ENCODE results near the gene EXOC8.

Gene EXOC8

GRCh38 chr1:231348442-231348841, 10.8 kb upstream of the EXOC8 start:
- no peak overlapping the region for H3K4me3 ChIP-seq (ENCODE audit: low read length)
- no peak overlapping the region for H4K8ac ChIP-seq (ENCODE audit: low read depth, low read length)
- DNase-seq = no peak
- H3K36me3 ChIP-seq (ENCODE audit: control insufficient read depth, insufficient read depth, low read length) = peaks cover under 1% of the 10 kb centered on the region
- no peaks in the 10 kb centered on the region for H3K27me3 ChIP-seq (ENCODE audit: insufficient read depth, low read length, poor library complexity)
- H3K4ac ChIP-seq (ENCODE audit: low read depth, low read length) = no peak overlapping the region
- H3K9ac ChIP-seq (ENCODE audit: low read length) = no peak overlapping the region
- H2BK120ac ChIP-seq (ENCODE audit: low read depth, low read length) = no peak overlapping the region
- WGBS (ENCODE audit: extremely low coverage, insufficient coverage, low lambda C conversion rate) = no CpG with 5 or more reads among the region's 4 CpGs
- no peak overlapping the region for H3K56ac ChIP-seq (ENCODE audit: low read length)
- H3K79me2 ChIP-seq (ENCODE audit: control insufficient read depth, insufficient read depth, low read length) = no peaks in the 10 kb centered on the region
- no peak overlapping the region for H2BK5ac ChIP-seq (ENCODE audit: low read length)
- H2BK15ac ChIP-seq (replicated peaks; ENCODE audit: low read depth) = no peak overlapping the region
- no peak overlapping the region for H2AK5ac ChIP-seq (ENCODE audit: low read length)
- H3K4me2 ChIP-seq (ENCODE audit: low read length) = no peak overlapping the region
- no peak overlapping the region for H3K18ac ChIP-seq (ENCODE audit: low read length)
- H3K23ac ChIP-seq (ENCODE audit: low read length) = no peak overlapping the region
- H3K79me1 ChIP-seq (ENCODE audit: low read length) = peaks cover 3% of the 10 kb centered on the region
- no peaks in the 10 kb centered on the region for H3K4me1 ChIP-seq (ENCODE audit: control insufficient read depth, low read depth, low read length)
- H4K5ac ChIP-seq (ENCODE audit: low read length) = no peak overlapping the region
- no peak overlapping the region for H3K27ac ChIP-seq (ENCODE audit: low read depth, low read length)

- Histone ChIP-seq H2BK5ac (ENCODE audit: low read length) (no peak overlapping the region), H4K8ac (ENCODE audit: low read depth, low read length) (no peak overlapping the region), H2AK5ac (ENCODE audit: low read length) (no peak overlapping the region), H3K56ac (ENCODE audit: low read length) (no peak overlapping the region), H3K27me3 (ENCODE audit: insufficient read depth, low read length, poor library complexity) (no peaks in the 10 kb centered on the region), H3K79me1 (ENCODE audit: low read length) (peaks cover 4% of the 10 kb centered on the region), H3K4me3 (ENCODE audit: low read length) (no peak overlapping the region), H2BK120ac (ENCODE audit: low read depth, low read length) (no peak overlapping the region), H4K5ac (ENCODE audit: low read length) (no peak overlapping the region), H3K4me2 (ENCODE audit: low read length) (no peak overlapping the region), H3K18ac (ENCODE audit: low read length) (no peak overlapping the region), H2BK15ac (replicated peaks; ENCODE audit: low read depth) (no peak overlapping the region), H3K79me2 (ENCODE audit: control insufficient read depth, insufficient read depth, low read length) (no peaks in the 10 kb centered on the region), H3K4me1 (ENCODE audit: control insufficient read depth, low read depth, low read length) (no peaks in the 10 kb centered on the region), H3K23ac (ENCODE audit: low read length) (no peak overlapping the region), H3K4ac (ENCODE audit: low read depth, low read length) (no peak overlapping the region), H3K36me3 (ENCODE audit: control insufficient read depth, insufficient read depth, low read length) (peaks cover 2% of the 10 kb centered on the region), H3K27ac (ENCODE audit: low read depth, low read length) (no peak overlapping the region), H3K9ac (ENCODE audit: low read length) (no peak overlapping the region)
- no CpG with 5 or more reads among the region's 4 CpGs for WGBS (ENCODE audit: extremely low coverage, insufficient coverage, low lambda C conversion rate)
- no peak for DNase-seq
Measured at GRCh38 chr1:231347961-231348360, 10.3 kb upstream of the EXOC8 start.

GRCh38 chr1:231340328-231341013, 2.8 kb upstream of the EXOC8 start:
- Histone ChIP-seq H2BK15ac (replicated peaks; ENCODE audit: low read depth) (no peak overlapping the region), H3K4me1 (ENCODE audit: control insufficient read depth, low read depth, low read length) (peaks cover 13% of the 10 kb centered on the region), H3K18ac (ENCODE audit: low read length) (no peak overlapping the region), H4K5ac (ENCODE audit: low read length) (no peak overlapping the region), H3K79me2 (ENCODE audit: control insufficient read depth, insufficient read depth, low read length) (peaks cover 34% of the 10 kb centered on the region), H3K79me1 (ENCODE audit: low read length) (peaks cover 20% of the 10 kb centered on the region), H3K4ac (ENCODE audit: low read depth, low read length) (no peak overlapping the region), H4K8ac (ENCODE audit: low read depth, low read length) (no peak overlapping the region), H3K4me3 (ENCODE audit: low read length) (no peak overlapping the region), H3K27ac (ENCODE audit: low read depth, low read length) (no peak overlapping the region), H3K4me2 (ENCODE audit: low read length) (no peak overlapping the region), H2BK120ac (ENCODE audit: low read depth, low read length) (no peak overlapping the region), H3K9ac (ENCODE audit: low read length) (no peak overlapping the region), H3K56ac (ENCODE audit: low read length) (no peak overlapping the region), H3K36me3 (ENCODE audit: control insufficient read depth, insufficient read depth, low read length) (peaks cover 2% of the 10 kb centered on the region), H3K27me3 (ENCODE audit: insufficient read depth, low read length, poor library complexity) (no peaks in the 10 kb centered on the region), H2BK5ac (ENCODE audit: low read length) (no peak overlapping the region), H3K23ac (ENCODE audit: low read length) (no peak overlapping the region), H2AK5ac (ENCODE audit: low read length) (no peak overlapping the region)
- no peak for DNase-seq
- WGBS (ENCODE audit: extremely low coverage, insufficient coverage, low lambda C conversion rate) = no CpG with 5 or more reads among the region's 6 CpGs

DNA sequence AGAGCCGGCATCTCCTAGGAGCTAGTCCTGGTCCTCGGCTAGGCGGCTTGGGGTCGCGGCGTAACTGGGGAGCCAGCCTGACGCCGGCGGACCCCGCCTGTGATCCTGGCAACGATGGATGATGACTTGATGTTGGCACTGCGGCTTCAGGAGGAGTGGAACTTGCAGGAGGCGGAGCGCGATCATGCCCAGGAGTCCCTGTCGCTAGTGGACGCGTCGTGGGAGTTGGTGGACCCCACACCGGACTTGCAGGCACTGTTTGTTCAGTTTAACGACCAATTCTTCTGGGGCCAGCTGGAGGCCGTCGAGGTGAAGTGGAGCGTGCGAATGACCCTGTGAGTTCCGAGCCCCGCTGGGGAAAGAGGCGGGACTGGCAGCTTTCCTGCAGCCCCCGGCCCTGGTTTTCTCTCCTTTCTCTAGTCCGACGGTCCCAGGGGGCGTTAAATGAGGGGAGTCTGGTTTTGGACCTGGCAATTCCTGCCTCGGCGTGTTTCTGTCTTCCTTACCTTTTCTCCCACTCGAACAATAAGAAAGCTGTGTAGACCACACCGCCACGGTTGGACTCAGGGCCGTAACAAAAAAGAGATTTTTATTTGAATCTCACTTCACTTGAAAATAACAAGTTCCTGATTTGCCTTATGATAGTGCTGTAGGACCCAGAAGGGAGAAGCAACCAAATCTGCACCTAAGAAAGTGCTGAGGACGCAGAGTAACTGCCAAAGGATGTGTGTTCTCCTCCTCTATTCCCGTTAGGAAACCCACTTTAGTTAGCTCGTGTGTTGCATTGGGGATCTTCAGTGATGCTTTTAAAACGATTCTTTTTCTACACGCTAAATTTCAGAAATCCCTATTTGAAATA, 847 bp upstream of the EXOC8 start, which contains the start of gene SPRTN:
Gene SPRTN (plus strand): TSS at position 24 of the 859 bp plus-strand sequence. CDS start 91 bp downstream, at position 115.
- Histone ChIP-seq H3K36me3 (ENCODE audit: control insufficient read depth, insufficient read depth, low read length) (peaks cover 2% of the 10 kb centered on the region), H2BK15ac (replicated peaks; ENCODE audit: low read depth) (no peak within 1 kb of the TSS), H3K79me2 (ENCODE audit: control insufficient read depth, insufficient read depth, low read length) (peaks cover 43% of the 10 kb centered on the region), H3K9ac (ENCODE audit: low read length) (peak within 1 kb of the TSS; percentile 88), H3K4me3 (ENCODE audit: low read length) (peak within 1 kb of the TSS; percentile 94), H3K79me1 (ENCODE audit: low read length) (peaks cover 18% of the 10 kb centered on the region), H2BK120ac (ENCODE audit: low read depth, low read length) (no peak within 1 kb of the TSS), H3K23ac (ENCODE audit: low read length) (peak within 1 kb of the TSS; percentile 57), H3K27me3 (ENCODE audit: insufficient read depth, low read length, poor library complexity) (no peaks in the 10 kb centered on the region), H2BK5ac (ENCODE audit: low read length) (no peak within 1 kb of the TSS), H4K5ac (ENCODE audit: low read length) (no peak within 1 kb of the TSS), H3K4me1 (ENCODE audit: control insufficient read depth, low read depth, low read length) (peaks cover 13% of the 10 kb centered on the region), H3K27ac (ENCODE audit: low read depth, low read length) (peak within 1 kb of the TSS; percentile 86), H3K56ac (ENCODE audit: low read length) (peak within 1 kb of the TSS; percentile 92), H2AK5ac (ENCODE audit: low read length) (no peak within 1 kb of the TSS), H4K8ac (ENCODE audit: low read depth, low read length) (no peak within 1 kb of the TSS), H3K4me2 (ENCODE audit: low read length) (peak within 1 kb of the TSS; percentile 94), H3K4ac (ENCODE audit: low read depth, low read length) (no peak within 1 kb of the TSS), H3K18ac (ENCODE audit: low read length) (peak within 1 kb of the TSS; percentile 2)
- no CpG with 5 or more reads among the region's 43 CpGs for WGBS (ENCODE audit: extremely low coverage, insufficient coverage, low lambda C conversion rate)
- DNase-seq = no peak

DNA sequence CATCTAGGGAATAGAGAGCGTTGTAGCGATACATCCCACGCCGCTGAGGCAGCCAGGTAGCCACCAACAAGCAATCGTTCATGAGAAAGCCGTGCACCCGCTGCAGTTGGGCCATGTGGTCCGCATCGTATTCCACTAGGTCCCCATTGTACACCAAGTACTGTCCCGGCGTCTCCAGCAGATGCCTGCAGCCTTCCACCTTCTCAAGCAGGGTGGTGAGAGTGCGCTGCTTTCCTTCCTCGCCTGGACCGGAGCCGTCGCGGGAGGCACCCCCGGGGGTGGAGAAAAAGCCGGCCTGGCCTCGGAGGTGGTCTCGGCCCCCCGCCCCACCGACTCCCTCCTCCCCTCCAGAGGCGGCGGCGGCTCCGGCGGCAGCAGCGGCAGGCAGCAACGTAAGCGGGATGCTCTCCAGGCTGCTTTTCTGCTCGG, 595 bp downstream of the EXOC8 start:
- no peak overlapping the region for H2BK5ac ChIP-seq (ENCODE audit: low read length)
- DNase-seq = no peak
- H3K23ac ChIP-seq (ENCODE audit: low read length) = peak overlapping the region; percentile 57
- peak overlapping the region; percentile 94 for H3K4me2 ChIP-seq (ENCODE audit: low read length)
- H3K56ac ChIP-seq (ENCODE audit: low read length) = peak overlapping the region; percentile 92
- H3K4me3 ChIP-seq (ENCODE audit: low read length) = peak overlapping the region; percentile 94
- no peak overlapping the region for H3K18ac ChIP-seq (ENCODE audit: low read length)
- peaks cover 13% of the 10 kb centered on the region for H3K4me1 ChIP-seq (ENCODE audit: control insufficient read depth, low read depth, low read length)
- peaks cover 43% of the 10 kb centered on the region for H3K79me2 ChIP-seq (ENCODE audit: control insufficient read depth, insufficient read depth, low read length)
- no peaks in the 10 kb centered on the region for H3K27me3 ChIP-seq (ENCODE audit: insufficient read depth, low read length, poor library complexity)
- H3K79me1 ChIP-seq (ENCODE audit: low read length) = peaks cover 16% of the 10 kb centered on the region
- H3K9ac ChIP-seq (ENCODE audit: low read length) = peak overlapping the region; percentile 84
- no peak overlapping the region for H2AK5ac ChIP-seq (ENCODE audit: low read length)
- H3K4ac ChIP-seq (ENCODE audit: low read depth, low read length) = no peak overlapping the region
- H4K8ac ChIP-seq (ENCODE audit: low read depth, low read length) = no peak overlapping the region
- no peak overlapping the region for H4K5ac ChIP-seq (ENCODE audit: low read length)
- no peak overlapping the region for H2BK120ac ChIP-seq (ENCODE audit: low read depth, low read length)
- no peak overlapping the region for H2BK15ac ChIP-seq (replicated peaks; ENCODE audit: low read depth)
- no CpG with 5 or more reads among the region's 32 CpGs for WGBS (ENCODE audit: extremely low coverage, insufficient coverage, low lambda C conversion rate)
- H3K36me3 ChIP-seq (ENCODE audit: control insufficient read depth, insufficient read depth, low read length) = no peaks in the 10 kb centered on the region
- H3K27ac ChIP-seq (ENCODE audit: low read depth, low read length) = no peak overlapping the region

Data from mesendoderm (in vitro differentiated cells).